GM21786 (cell line): ENCODE data around the gene NID1.
"Not testable (repeated sequence)": the region's sequence is repeated elsewhere in the genome, so short reads cannot be mapped to it uniquely, and the experiment has no call there.

Experiments
- ATAC-seq: cut with Tn5 transposase; IDR thresholded peaks from one replicate; pipeline ENCODE4 v1.9.1; 2021; ENCODE audit not compliant: unreplicated experiment

The NID1 gene

GRCh38 chr1:236096660-236097482, 32.0 kb upstream of the NID1 start:
- not testable (repeated sequence) for ATAC-seq

DNA sequence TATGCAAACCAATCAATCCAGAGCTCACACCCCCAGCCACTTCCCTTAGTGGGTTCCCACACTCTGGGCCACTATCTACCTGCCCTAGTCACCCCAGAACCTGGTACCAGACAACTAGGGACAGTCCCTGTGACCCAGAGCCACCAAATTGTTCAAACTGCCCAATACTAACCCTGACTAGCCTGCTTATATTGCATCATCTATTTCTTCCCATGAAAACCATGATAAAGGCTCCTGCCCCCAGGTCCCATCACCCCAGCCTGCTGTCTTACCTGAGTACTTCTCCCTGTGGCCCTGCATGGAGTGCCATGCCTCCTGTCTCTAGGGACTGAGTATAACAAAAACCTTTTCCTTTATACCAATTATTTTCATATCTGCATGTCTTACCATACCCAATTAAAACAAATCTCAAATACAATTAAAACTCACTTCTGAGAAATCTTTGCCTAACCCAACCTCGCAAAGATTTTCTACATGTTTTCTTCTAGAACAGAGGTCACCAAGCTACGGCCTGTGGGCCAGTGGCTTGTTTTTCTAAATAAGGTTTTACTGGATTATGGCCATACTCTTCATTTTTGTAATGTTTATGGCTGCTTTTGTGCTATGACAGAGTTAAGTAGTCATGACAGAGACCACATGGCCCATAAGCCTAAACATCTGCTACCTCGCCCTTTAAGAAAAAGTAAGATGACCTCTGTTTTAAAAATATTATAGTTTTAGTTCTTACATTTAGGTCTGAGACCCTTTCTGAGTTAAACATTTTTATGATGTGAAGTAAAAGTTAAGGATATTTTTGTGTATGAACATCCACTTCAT, 31.0 kb upstream of the NID1 start:
- no peak for ATAC-seq

DNA sequence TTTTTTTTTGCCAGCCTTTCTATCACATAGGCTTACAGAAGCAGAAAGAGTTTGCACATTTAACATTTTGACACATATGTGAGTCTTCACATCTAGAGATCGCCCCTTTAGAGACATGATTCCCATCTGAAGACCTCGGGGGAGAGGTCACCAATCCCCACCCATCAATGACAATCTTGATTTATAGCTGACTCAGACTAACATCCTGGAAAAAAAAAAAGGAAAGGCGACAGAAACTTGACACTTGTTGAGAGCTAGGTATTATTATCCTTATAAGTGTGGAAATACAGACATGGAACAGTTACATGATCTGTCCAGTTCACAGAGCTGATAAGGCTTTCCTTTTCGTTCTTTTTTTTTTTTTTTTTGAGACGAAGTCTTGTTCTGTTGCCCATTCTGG, 28.0 kb upstream of the NID1 start:
- no peak for ATAC-seq

DNA sequence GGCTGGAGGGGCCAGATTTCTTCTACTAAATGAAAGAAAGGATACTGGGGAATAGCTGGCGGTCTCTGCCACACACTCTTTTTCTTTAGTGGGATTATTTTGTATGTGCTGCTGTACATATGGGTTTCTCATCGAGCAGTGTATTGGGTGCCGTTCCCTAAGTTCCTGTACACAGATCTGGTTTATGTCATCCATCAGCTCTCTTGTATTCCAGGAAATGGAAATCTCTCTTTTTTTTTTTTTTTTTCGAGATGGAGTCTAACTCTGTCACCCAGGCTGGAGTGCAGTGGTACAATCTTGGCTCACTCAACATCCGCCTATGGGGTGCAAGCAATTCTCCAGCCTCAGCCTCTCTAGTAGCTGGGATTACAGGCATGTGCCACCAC, 27.0 kb upstream of the NID1 start:
- ATAC-seq: no peak

DNA sequence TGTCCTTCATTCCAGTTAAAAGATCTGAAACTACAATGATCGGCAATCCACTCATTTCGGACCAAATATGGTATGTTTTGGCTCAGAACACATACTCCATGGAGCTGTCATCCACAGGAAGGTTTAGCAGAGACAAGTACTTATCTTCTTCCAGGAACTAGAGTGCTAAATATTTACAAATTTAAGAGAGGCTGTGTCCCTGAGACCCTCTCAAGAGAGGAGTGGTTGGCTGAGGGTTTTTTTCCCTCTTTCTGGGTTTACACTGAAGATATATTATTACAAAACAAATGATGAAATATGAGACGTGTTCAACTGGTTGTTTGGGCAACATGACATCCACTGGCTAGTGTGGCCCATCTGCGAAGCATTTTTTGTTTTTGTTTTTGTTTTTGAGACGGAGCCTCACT, 25.9 kb upstream of the NID1 start:
- ATAC-seq: no peak

- ATAC-seq: no peak
Observed at GRCh38 chr1:236089046-236089773, 24.3 kb upstream of the NID1 start.

DNA sequence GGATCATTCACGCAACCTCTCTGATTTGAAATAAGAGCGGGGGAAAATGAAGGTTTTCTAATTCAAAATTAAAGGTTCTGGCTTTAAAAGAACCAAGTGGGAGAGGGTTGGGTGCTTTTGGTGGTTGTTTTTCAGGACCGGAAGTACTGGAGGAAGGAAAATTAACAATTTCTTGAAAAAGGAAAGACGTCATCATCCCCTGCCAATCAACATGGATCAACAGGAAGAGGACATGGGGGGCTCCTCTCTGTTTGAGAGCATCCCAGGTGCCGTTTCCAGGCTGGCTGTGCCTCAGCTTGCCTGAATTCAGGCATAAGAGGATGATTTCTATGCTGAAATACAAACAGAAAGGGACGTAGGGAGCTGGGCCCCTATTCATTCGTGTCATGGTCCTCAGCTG, 21.6 kb upstream of the NID1 start:
- ATAC-seq: no peak

DNA sequence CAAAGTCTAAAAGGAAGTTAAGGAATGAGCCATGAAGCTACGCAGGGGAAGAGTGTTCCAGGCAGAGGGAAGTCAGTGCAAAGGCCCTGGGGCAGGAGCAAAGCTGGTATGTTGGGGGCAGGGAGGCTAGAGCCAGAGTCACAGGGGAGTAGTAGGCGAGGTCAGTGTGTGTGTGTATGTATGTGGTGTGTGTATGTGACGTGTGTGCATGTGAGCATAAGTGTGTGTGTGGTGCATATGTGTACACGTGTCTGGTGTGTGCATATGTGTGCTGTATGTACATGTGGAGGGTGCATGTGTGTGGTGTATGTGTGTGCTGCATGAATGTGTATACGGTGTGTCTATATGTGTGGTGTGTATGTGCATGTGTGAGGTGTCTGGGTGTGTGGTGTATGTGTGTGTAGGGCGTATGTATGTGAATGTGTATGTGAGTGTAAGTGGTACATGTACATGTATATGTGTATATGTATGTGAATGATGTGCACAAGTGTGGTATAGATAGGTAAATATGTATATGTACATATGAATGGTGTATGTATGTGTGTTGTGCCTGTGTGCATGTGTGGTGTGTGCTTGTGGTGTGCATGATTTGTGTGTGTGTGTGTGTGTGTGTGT, 20.8 kb upstream of the NID1 start:
- no peak for ATAC-seq

- no peak for ATAC-seq
Observed at GRCh38 chr1:236084386-236084730, 19.5 kb upstream of the NID1 start.

- ATAC-seq: no peak
Observed at GRCh38 chr1:236083650-236084385, 18.9 kb upstream of the NID1 start.

- no peak for ATAC-seq
Observed at GRCh38 chr1:236082526-236082925, 17.6 kb upstream of the NID1 start.

DNA sequence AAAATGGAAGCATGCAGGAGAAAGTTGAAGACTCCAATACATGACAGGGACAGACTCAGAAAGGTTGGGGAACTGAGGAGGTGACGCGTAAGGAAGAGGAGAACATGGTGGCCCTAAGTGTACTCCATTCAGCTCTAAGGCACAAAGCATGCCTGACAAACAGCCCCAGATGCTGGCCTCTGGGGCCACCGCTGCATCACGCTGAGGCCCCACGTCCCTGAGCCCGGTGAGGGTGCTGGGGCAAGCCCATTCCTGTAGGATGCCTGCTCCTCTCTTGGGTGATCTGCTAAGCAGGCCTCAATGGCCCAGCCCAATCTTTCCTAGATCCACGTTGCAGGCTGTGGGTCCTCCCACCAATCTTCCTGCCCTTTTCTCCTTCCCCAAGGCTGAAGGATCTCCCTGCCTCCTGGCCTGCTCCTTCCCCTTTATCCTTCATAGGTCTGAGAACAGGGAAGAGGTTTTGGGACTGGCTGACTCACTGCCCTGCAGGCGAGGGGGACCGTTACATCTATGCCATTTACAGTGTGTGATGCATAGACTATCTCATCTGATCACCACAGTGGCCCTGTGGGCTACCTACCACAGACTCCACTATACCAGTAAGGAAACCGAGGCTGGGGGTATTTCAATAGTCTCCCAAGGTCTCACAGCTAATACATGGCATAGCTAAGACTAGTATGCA, 16.8 kb upstream of the NID1 start:
- no peak for ATAC-seq

- ATAC-seq: no peak
Observed at GRCh38 chr1:236079703-236080102, 14.8 kb upstream of the NID1 start.

DNA sequence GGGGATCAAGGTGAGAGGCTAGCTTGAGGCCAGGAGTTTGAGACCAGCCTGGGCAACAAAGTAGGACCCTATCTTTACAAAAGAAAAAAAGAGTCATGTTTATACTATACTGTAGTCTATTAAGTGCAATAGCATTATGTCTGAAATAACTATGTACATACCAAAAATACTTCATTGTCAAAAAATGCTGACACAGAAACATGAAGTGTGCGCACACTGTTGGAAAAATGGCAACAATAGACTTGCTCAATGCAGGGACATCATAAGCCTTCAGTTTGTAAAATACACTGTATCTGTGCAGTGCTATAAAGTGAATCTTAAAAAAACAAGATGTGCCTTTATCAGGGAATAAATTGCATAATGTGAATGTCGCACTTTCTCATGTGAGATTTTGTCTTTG, 14.1 kb upstream of the NID1 start:
- ATAC-seq: no peak

DNA sequence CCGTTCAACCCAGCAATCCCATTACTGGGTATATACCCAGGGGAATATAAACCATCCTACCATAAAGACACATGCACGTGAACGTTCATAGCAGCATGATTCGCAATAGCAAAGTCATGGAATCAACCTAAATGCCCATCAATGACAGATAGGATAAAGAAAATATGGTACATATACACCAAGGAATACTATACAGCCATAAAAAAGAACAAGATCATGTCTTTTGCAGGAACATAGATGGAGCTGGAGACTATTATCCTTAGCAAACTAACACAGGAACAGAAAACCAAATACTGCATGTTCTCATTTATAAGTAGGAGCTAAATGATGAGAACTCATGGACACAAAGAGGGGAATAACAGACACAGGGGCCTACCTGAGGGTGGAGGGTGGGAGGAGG, 13.2 kb upstream of the NID1 start:
- not testable (repeated sequence) for ATAC-seq

DNA sequence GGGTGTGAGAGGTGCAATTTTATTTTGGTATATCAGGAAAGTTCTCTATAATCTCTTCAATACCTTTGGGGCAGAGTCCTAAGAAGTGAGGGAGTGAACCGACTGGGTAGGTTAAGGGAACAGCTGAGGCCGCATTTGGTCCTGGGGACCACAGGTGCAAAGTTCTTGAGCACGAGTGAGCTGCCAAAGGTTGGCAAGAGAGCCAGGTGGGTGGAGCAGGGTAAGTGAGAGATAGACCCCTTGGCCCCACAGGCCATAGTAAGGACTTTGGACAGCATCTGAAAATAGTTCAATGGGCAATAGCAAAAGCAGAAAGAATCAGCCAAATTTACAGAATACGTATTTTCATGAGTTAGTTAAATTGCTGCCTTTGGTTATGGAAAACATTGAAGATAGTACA, 11.0 kb upstream of the NID1 start:
- no peak for ATAC-seq

DNA sequence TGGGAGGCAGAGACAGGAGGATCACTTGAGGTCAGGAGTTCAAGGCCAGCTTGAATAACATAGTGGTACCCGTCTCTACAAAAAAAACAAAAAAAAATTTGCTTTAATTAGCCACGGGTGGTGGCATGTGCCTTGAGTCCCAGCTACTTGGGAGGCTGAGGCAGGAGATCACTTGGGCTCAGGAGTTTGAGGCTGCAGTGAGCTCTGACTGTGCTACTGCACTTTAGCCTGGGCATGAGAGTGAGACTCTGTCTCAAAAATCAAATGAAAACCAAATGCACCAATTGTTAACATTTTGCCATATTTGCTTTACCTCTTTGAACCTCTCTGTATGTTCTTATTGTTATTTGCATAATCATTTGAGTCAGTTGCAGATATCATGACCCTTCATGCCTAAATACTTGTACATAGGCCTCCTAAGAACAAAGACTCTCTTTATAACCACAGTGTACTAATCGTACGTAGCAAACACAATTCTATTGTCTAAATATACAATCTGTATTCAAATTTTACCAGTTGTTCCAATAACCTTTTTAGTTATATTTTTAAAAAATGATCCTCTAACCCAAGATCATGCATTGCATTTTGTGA, 8.5 kb upstream of the NID1 start:
- no peak for ATAC-seq

GRCh38 chr1:236072001-236072400, 7.1 kb upstream of the NID1 start:
- no peak for ATAC-seq

GRCh38 chr1:236070753-236071152, 5.9 kb upstream of the NID1 start:
- no peak for ATAC-seq

DNA sequence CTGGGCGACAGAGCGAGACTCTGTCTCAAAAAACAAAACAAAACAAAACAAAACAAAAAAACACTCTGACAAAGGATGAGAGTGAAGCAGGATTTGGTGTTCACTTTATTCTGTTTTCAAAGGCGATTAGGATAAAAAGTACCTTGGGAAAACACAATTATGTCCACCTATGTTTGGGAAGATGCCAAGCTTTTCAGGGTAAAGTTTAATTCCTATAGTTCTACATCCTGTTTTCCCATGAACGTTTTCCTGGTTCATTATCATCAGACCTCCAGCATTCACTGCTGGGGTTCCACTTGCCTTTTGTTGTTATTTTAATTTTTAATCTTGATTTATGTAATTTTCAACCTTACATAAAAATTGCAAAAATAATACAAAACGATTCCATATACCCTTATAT, 4.9 kb upstream of the NID1 start:
- ATAC-seq: no peak
